GM19099 (cell line): Measurements from ENCODE around the gene COL6A2.

Experiments
- POLR2A ChIP-seq: IDR thresholded peaks from 3 replicates; pipeline ENCODE4 v1.6.1; 2011; ENCODE audit warnings: low read depth; ENCODE audit not compliant: insufficient read length; ENCODE audit errors: extremely low read depth

Gene COL6A2

DNA sequence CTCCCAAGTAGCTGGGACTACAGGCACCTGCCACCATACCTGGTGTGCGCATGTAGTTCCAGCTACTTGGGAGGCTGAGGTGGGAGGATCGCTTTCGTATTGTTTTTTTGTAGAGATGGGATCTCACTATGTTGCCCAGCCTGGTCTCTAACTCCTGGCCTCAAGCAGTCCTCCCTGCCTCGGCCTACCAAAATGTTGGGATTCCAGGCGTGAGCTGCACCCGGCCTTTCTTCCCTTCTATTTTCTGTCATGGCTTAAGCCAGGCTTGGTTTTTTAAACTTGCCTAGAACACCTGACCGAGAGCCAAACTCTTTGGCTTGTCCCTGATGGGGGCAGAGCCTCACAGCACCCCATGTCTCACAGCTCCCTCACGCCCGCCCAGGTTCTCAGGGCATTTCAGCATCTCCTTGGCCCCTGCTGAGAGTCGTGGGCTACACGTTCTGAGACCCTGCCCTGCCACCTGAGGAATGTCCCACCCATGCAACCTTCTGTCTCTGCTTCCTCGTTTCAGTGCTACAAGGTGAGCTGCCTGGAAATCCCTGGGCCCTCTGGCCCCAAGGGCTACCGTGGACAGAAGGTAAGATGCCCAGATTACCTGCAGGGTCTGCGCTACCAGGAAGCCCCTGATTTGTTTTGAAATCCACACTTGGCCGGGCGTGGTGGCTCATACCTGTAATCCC, 15.7 kb downstream of the COL6A2 start:
- no peak for TF ChIP-seq POLR2A

DNA sequence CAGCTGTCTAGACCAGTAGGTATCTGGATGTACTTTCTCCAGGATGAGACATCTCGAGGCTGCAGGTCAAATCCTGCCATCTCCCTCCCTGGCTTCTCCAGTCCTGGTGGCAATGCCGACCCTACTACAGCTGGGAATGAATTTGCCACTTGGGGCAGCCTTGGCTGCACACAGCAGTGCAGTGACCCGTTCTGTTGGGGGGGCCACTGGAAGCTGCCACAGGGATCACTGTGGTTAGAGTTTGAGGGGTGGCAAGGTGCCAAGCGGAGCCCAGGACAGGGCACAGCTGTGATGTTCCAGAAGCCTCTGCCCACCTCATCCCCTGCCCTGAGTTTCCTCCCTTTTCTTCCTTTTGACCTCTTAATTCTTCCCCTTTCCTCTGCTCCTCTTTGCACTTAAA, 17.1 kb downstream of the COL6A2 start:
- TF ChIP-seq POLR2A = no peak

DNA sequence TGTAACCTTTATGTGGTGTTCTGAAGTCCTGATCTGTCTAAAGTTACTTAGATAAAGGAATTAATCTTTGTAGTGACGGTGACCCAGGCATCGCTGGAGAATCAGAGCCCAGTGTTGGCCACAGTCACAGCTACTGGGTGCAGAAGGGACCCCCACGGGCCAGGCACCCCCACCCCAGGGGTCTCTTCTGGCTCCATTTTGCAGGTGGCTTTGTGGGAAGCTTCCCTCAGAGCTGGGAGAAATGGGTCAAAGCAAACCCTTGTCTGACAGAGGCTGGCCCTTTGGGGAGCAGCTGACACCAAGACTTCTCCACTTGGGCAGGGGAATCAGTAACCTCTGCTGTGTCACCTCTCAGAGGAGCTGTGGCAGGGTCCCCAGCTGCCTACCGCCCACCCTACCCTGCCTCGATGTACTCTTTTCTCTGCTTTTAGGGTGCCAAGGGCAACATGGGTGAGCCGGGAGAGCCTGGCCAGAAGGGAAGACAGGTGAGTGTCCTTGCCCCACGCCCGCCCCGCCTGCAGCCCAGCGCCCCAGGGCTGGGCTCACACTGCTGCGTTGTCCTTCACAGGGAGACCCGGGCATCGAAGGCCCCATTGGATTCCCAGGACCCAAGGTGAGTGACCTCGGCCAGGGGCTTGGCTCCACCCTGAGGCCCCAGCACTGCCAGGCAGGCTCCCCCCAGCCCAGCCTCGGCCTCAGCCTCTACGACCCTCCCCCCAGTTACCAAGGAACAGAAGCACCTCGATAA, 17.7 kb downstream of the COL6A2 start:
- no peak for TF ChIP-seq POLR2A

DNA sequence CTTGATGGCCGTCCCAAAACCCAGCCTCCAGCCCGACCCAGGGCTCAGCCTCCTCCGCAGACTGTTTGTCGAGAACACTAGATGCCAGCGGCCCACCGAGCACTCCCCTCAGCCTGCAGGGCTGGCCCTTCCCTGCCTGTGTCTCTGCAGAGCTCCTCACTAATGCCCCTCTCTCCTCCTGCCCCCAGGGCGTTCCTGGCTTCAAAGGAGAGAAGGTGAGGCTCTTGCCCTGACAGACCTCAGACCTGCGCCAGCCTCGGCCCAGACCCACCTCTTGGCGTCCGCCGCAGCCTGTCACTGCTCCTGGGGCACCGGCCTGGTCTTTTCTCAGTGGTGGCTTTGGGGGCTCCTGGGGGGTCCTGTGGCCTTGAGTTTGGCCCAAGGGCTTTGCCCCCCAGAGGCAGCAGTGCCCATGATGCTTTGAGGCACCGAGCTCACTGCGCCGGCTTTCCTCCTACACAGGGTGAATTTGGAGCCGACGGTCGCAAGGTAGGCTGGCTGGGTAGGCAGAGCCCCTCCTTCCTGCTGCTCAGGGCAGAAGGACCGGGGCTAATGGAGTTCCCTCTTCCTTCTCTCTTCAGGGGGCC, 18.4 kb downstream of the COL6A2 start:
- TF ChIP-seq POLR2A = no peak

DNA sequence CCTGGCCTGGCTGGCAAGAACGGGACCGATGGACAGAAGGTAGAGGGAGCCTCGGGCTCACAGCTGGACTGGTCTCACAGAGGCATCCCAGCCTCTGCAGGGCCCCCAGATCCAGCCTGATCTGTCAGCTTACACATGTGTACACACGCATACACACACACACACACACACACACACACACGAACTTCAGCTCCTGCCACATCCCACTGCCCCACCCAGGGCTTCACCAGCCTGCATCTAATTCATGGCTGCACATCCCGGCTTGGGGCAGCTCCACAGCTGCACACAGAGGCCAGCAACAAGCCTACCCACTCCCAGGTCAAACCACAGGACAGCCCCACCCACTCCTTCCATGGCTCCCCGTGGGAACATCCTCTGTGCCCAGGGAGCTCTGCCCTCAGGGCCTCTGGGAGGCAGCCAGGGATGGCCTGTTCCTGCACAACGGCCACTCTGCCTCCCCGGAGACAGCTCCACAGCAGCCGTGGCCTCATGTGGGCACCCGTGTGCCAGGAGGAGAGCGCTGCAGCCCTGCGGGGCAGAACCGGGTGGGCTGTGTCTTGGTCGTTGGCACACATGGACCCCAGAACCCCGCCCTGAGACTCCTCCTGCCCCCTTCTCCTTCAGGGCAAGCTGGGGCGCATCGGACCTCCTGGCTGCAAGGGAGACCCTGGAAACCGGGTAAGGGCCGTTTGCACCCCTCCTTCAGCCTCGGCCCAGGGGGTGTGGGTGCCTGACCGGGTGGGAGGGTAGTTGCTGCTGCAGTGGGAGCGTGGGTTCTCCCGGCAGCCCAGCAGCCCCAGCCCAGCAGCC, 19.1 kb downstream of the COL6A2 start:
- TF ChIP-seq POLR2A = no peak

DNA sequence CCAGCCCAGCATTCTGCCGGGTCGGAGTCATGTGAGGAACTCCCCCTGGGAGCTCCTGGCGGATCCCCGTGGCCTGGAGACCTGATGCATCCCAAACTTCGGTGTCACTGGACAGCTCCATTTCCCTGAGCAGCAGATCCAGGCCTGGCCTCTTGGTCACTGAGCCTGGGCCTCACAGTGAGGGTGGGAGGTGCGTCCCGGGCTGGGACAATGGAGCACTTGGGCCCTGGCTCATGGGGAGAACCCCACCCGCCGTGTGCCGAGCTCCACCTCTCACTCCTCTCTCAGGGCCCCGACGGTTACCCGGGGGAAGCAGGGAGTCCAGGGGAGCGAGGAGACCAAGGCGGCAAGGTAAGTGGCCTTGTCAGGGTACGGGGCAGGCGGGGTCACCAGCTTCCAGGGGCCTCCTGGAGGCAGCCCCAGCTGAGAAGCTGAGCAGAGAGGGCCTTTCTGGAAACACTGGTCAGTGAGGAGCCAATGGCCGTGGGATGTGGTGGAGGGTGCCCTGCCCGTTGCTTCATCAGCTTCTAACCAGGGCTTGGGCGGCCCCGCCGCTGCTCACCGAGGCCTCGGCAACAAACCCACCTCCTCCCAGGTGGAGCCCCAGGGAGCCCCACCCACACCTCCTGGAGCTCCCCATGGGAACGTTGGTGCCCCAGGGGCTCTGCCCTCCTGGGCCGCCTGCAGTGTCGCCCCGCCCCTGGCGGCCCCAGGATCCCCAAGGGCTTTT, 19.8 kb downstream of the COL6A2 start:
- TF ChIP-seq POLR2A = no peak

DNA sequence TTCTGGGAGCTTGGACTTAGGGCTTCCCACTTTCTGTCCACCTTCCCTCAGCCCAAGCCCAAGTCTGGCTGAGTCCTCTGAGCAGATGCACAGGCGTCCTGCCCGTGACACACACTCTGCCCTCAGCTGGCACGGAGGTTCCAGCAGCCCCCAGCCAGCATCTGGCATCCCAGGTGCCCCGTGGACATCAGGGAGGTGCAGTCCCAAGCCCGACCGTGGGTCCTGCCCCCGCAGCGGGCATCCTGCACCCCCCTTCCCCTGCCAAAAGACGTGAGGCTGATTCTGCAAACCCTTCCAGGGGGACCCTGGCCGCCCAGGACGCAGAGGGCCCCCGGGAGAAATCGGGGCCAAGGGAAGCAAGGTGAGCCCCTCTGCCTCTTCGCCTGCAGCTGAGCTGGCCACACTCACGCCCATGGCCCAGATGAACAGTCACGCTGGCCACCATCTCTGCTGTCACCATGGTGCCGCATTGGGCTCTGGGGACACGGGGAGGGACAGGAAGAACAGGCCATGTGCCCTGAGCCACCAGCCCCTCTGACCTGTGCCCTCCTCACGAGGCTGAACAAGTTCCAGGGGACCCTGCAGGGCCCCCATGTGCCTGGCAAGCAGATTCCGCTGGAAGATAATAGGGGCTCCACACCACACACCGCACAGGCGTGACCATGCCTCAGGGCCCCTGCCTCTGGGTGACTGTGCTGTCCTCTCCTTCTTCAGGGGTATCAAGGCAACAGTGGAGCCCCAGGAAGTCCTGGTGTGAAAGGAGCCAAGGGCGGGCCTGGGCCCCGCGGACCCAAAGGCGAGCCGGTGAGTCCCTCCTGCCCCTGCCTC, 20.6 kb downstream of the COL6A2 start:
- no peak for TF ChIP-seq POLR2A

DNA sequence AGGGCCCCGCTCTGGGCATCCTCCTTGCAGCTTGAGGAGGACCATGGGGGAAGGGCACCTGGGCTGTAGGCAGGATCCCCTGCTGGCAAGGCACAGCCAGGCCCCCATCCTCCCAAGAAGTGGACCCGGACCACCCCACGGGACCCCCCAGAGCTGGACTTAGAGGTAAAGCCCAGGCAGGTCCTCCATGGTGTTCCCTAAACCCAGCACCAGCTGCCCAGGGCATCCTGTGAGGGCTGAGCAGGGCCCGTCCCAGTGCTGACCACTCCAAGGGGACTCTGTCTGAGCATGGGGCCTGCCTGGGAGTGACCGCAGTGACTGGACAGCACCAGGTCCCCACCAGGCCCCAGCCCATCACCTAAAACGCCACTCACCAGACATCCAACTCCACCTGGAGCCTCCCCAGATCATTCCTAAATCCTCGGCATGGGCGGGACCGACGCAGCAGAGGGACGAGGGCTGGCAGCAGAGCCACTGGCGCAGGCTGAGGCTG, 21.3 kb downstream of the COL6A2 start:
- TF ChIP-seq POLR2A = no peak

DNA sequence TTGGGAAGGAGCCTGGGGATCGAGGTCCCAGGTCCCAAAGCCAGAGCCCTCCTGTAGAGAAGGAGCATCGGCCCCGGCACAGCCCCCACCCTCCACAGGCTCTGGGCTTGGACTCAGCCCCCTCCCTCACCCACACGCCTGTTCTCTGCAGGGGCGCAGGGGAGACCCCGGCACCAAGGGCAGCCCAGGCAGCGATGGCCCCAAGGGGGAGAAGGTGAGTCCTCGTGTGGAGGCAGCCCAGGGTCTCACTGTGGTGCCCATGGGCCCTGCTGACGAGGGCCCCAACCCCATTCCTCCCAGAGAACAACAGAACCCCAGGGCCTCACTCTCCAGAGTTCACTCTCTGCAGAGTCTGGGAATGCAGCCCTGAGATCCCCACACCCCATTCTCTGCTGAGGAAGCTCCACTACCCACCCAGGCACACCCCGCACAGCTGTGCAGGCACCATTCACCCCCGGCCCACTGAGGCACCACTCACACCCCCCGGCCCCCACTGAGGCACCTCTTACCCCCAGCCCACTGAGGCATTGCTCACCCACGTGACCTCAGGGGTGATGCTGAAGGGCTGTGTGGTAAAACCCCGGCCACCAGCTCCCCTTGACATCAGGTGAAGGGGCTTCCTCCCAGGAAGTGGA, 21.8 kb downstream of the COL6A2 start:
- TF ChIP-seq POLR2A = no peak

DNA sequence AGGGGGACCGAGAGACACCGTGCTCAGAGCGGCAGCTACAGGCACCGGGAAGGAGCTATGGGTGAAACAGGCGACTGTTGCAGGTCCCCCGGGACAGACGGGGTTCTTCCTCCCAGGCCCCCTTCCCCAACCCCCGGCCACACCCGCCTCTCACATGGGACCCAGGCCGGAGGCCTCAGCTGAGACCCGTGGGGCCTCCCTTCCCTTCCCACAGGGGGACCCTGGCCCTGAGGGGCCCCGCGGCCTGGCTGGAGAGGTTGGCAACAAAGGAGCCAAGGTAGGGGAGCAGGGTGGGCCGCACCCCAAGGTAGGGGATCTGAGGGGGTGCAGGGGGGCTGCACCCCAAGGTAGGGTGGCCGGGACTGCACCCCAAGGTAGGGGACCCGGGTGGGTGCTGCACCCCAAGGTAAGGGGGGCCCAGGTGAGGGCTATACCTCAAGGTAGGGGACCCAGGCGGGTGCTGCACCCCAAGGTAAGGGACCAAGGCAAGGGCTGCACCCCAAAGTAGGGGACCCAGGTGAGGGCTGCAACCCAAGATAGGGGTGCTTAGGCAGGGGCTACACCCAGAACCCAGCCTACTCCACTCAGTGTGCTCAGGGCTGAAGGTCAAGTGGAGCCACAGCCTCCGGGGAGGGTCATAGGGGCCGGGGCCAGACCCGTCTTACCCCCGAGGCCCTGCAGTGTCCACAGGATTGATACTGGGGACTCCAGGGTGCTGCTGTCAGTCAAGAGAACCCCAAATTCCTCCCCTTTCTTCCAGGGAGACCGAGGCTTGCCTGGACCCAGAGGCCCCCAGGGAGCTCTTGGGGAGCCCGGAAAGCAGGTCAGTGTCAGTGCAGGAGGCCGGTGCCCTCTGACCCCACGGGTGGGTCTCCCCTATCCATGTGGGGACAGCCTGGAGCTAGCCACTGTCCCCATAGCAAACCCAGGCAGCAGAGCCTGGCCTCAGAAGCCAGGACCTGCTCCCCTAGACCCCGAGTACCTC, 22.7 kb downstream of the COL6A2 start:
- no peak for TF ChIP-seq POLR2A

DNA sequence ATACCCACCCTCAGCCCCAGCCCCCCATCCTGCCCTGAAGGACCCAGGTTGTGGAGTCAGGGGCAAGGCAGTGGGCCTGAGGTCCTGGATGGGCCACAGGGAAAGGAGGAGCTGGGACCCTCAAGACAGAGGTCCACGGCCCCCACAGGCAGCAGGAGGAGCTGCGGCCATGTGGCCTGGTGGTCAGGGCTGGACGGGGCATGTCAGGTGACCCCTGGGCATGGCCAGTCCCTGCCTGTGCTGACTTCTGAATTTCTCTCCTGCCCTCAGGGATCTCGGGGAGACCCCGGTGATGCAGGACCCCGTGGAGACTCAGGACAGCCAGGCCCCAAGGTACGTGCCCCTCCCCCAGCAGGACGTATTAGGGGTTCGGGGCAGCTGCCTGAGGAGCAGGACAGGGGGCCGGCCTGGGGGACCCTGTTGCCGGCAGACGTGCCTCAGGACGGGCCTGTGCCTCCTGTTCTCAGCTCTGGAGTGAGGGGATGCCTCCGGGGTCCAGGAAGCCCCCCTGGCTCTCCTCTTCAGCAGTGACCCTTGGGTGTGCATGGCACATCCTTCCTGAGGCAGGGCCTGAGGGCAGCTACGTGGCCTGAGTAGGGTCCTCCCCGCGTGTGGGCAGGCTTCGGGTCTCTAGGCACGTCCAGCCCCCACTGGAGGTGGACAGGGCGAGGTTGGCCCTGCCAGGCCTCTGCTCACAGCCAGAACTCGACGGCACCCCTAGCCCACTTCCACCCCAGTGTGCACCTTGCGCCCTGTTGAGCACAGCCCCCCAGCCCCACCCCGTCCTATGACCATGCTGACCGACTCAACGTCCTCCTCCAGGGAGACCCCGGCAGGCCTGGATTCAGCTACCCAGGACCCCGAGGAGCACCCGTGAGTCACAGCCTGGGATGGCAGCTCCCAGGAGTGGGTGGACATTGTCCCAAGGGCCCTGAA, 23.6 kb downstream of the COL6A2 start:
- no peak for TF ChIP-seq POLR2A

DNA sequence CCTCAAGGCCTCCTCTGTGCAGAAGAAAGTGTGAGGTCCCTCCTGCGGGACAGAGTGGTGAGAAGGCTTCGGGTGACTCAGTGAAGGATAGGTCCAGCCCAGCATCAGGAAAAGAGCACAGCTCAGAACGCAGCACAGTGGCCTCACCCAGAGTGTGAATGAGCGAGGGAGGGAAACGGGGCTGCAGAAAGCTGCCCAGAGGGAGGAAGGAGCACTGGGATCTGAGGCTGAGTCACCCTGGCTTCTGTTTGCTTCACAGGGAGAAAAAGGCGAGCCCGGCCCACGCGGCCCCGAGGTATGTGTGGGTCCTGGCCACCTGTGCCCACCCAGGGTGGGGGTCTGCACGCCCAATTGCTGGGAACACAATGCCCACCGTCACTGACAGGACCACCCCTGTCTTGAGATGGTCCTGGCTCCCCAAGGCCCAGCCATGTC, 24.3 kb downstream of the COL6A2 start:
- TF ChIP-seq POLR2A = no peak
